ENCODE data around the gene PFN3.
"Not testable (repeated sequence)": the region's sequence is repeated elsewhere in the genome, so short reads cannot be mapped to it uniquely, and the experiment has no call there.

Gene PFN3

GRCh38 chr5:177393206-177393765 is 7.2 kb downstream of the PFN3 start:
- DNase-seq (ENCODE audit: low read depth): no peak

GRCh38 chr5:177392765-177393164 is 7.7 kb downstream of the PFN3 start:
- no peak for DNase-seq (ENCODE audit: low read depth)

GRCh38 chr5:177390363-177391300 is 9.8 kb downstream of the PFN3 start:
- no peak for DNase-seq (ENCODE audit: low read depth)

- DNase-seq (ENCODE audit: low read depth): peak; percentile 84
Measured at GRCh38 chr5:177389241-177390169, 11.0 kb downstream of the PFN3 start.

GRCh38 chr5:177388521-177389052 is 11.9 kb downstream of the PFN3 start:
- no peak for DNase-seq (ENCODE audit: low read depth)

- no peak for DNase-seq (ENCODE audit: low read depth)
Measured at GRCh38 chr5:177387405-177387804, 13.1 kb downstream of the PFN3 start.

- DNase-seq (ENCODE audit: low read depth): no peak
Measured at GRCh38 chr5:177386542-177386941, 13.9 kb downstream of the PFN3 start.

- DNase-seq (ENCODE audit: low read depth): no peak
Measured at GRCh38 chr5:177385720-177386119, 14.7 kb downstream of the PFN3 start.

GRCh38 chr5:177384134-177384533 is 16.3 kb downstream of the PFN3 start, which contains the start of gene SLC34A1:
Gene SLC34A1, plus strand, starts transcription at chr5:177384434. Its CDS starts 1,308 bp downstream, at chr5:177385742.
- DNase-seq (ENCODE audit: low read depth): no peak

GRCh38 chr5:177383181-177383580 is 17.3 kb downstream of the PFN3 start:
- DNase-seq (ENCODE audit: low read depth): no peak

- no peak for DNase-seq (ENCODE audit: low read depth)
Measured at GRCh38 chr5:177382423-177383029, 17.9 kb downstream of the PFN3 start.

GRCh38 chr5:177380805-177381126 is 19.7 kb downstream of the PFN3 start:
- no peak for DNase-seq (ENCODE audit: low read depth)

- DNase-seq (ENCODE audit: low read depth): no peak
Measured at GRCh38 chr5:177378884-177379883, 21.3 kb downstream of the PFN3 start.

GRCh38 chr5:177377851-177378776 is 22.3 kb downstream of the PFN3 start:
- DNase-seq (ENCODE audit: low read depth): no peak

- DNase-seq (ENCODE audit: low read depth): no peak
Measured at GRCh38 chr5:177376107-177376506, 24.4 kb downstream of the PFN3 start.

GRCh38 chr5:177375516-177375915 is 24.9 kb downstream of the PFN3 start:
- not testable (repeated sequence) for DNase-seq (ENCODE audit: low read depth)

- DNase-seq (ENCODE audit: low read depth): no peak
Measured at GRCh38 chr5:177374211-177374610, 26.2 kb downstream of the PFN3 start.

- DNase-seq (ENCODE audit: low read depth): no peak
Measured at GRCh38 chr5:177373806-177374205, 26.7 kb downstream of the PFN3 start.

- DNase-seq (ENCODE audit: low read depth): no peak
Measured at GRCh38 chr5:177372910-177373309, 27.6 kb downstream of the PFN3 start.

Measured in GM04504 (cell line).